ACHN (cell line): ENCODE data around the gene HECTD4.
A peak's percentile ranks its signal among the peaks of the same experiment; 100 is the strongest.
"Not testable (repeated sequence)": the region's sequence is repeated elsewhere in the genome, so short reads cannot be mapped to it uniquely, and the experiment has no call there.

Experiments used
- DNase-seq: peaks from one replicate; pipeline ENCODE4 v3.0.0-alpha.2; 2015
- in situ Hi-C: cut with HindIII; loops from 2 replicates; pipeline ENCODE4 v1.10.0; 2017; ENCODE audit warnings: low sequenced_read_pairs, low pct_ligation_motif_present, low pct_unique_long_range_greater_than_20kb

HECTD4 gene

GRCh38 chr12:112125250-112125999 lies 256.8 kb downstream of the HECTD4 start, which contains the start of gene TRAFD1:
TRAFD1 (plus strand) TSS chr12:112125560; CDS start chr12:112130523, 4,963 bp downstream.
- DNase-seq = peak; percentile 99
- in situ Hi-C loops = no loop called here

GRCh38 chr12:112124918-112125249 lies 257.3 kb downstream of the HECTD4 start:
- DNase-seq = no peak
- in situ Hi-C loops = no loop called here

GRCh38 chr12:112122823-112123690 lies 259.2 kb downstream of the HECTD4 start:
- no peak for DNase-seq
- in situ Hi-C loops = no loop called here

GRCh38 chr12:112121780-112122565 lies 260.3 kb downstream of the HECTD4 start:
- in situ Hi-C loops = no loop called here
- no peak for DNase-seq

GRCh38 chr12:112117685-112118084 lies 264.5 kb downstream of the HECTD4 start:
- no peak for DNase-seq
- in situ Hi-C loops = no loop called here

- DNase-seq = peak; percentile 76
- in situ Hi-C loops = no loop called here
Observed at GRCh38 chr12:112116232-112117060, 265.8 kb downstream of the HECTD4 start.

- in situ Hi-C loops = no loop called here
- DNase-seq = no peak
Observed at GRCh38 chr12:112115259-112116045, 266.8 kb downstream of the HECTD4 start.

- in situ Hi-C loops = no loop called here
- DNase-seq = no peak
Observed at GRCh38 chr12:112112409-112113133, 269.7 kb downstream of the HECTD4 start.

- in situ Hi-C loops = no loop called here
- DNase-seq = no peak
Observed at GRCh38 chr12:112111931-112112330, 270.3 kb downstream of the HECTD4 start.

- in situ Hi-C loops, DNase-seq: not testable (repeated sequence)
Observed at GRCh38 chr12:112110787-112111662, 271.2 kb downstream of the HECTD4 start.
